HG03108 (cell line): ENCODE measurements around the gene SOX30.
"Not testable (repeated sequence)": the region's sequence is repeated elsewhere in the genome, so short reads cannot be mapped to it uniquely, and the experiment has no call there.

Experiments
- ATAC-seq: cut with Tn5 transposase; IDR thresholded peaks from one replicate; pipeline ENCODE4 v1.9.1; 2021; ENCODE audit warnings: moderate library complexity; ENCODE audit not compliant: unreplicated experiment

Gene SOX30

DNA sequence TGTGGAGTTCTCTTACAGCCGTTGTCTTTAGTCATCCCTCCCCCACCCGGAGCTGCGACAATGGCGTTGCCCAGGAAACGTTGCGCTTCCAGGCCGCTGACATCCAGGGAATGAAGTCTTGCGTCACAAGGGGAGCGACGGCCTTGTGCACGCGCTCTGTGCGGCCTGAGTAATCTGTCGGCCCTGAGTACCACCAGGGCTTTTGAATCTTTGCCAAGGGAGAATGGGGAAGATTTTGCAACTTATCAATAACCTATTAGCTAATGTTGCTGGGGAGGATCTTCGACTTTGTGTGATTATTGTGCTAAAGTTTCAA, at the start of gene SOX30:
TSS of gene SOX30 (minus strand) at position 62 of the 316 bp plus-strand sequence. CDS start 360 bp downstream, outside the sequence.
- no peak for ATAC-seq

DNA sequence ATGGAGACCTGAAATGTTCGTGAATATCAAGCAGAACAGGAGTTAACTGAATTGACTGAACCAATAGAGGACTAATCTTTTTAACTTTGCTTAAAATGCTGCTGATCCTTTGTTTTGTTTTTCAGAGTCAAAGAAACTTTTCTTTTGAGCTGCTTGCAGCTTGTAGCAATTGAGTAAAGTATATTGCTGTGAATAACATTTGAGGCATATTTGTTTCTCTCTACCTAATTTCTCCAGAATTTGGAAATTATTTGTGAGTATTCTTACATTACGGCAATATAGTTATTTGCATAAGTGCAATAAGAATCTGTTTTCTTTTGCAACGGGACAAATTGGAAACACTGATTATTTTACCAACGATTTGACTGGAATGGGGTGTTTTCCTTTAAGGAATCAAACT, 46.4 kb upstream of the SOX30 start:
- not testable (repeated sequence) for ATAC-seq

DNA sequence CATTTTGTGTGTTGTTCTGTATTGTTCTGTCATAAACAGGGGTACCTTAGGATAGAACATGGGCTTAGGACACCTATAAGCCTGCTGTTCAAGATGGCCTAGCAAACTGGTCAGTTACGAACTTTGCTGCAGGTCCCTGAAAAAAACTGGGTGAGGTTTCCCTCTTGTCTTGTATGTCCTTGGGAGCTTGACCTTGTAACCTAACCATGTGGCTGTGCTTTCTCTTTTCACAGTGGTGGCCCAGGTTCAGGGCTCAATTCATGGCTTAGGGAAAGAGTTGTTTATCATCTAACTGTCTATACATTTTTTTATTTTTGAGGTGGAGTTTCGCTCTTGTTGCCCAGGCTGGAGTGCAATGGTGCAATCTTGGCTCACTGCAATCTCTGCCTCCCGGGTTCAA, 43.9 kb upstream of the SOX30 start:
- not testable (repeated sequence) for ATAC-seq

DNA sequence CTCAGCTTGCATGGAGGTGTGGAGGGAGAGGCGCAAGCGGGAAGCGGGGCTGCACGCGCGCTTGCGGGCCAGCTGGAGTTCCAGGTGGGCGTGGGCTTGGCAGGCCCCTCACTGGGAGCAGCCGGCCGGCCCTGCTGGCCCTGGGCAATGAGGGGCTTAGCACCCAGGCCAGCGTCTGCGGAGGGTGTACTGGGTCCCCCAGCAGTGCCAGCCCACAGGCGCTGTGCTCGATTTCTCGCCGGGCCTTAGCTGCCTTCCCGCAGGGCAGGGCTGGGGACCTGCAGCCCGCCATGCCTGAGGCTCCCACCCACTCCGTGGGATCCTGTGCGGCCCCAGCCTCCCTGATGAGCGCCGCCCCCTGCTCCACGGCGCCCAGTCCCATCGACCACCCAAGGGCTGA, 41.6 kb upstream of the SOX30 start:
- not testable (repeated sequence) for ATAC-seq

DNA sequence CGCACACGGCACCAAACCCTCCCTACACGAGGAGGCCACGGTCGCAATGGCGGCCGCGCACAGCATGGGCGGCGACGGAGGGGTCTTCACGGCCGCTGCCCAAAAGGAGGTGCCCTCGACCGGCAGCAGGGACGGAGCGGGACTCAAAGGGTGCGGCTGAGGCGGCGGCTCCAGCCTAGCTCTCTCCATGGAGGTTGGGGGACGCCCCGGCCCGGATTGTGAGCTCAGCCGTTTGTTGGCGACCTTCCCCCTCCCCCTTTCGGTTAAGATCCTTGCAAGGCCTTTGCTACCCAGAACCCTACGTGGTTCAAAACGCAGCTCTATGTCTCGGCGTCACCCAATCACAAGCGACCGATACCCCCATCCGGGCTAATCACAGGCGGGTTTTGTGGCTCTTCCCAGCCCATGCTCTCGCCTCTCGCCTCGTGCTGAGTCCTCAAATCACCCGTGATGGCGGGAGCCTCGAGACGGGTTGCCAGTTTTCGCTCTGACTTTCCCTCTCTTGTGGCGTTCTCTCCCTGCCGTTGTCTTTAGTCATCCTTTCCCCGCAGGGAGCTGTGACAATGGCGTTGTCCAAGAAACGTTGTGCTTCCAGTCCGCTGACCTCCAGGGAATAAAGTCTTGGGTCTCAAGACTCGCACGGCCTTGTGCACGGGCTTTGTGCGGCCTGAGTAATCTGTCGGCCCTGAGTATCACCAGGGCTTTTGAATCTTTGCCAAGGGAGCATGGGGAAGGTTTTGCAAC, 38.6 kb upstream of the SOX30 start:
- ATAC-seq: no peak

DNA sequence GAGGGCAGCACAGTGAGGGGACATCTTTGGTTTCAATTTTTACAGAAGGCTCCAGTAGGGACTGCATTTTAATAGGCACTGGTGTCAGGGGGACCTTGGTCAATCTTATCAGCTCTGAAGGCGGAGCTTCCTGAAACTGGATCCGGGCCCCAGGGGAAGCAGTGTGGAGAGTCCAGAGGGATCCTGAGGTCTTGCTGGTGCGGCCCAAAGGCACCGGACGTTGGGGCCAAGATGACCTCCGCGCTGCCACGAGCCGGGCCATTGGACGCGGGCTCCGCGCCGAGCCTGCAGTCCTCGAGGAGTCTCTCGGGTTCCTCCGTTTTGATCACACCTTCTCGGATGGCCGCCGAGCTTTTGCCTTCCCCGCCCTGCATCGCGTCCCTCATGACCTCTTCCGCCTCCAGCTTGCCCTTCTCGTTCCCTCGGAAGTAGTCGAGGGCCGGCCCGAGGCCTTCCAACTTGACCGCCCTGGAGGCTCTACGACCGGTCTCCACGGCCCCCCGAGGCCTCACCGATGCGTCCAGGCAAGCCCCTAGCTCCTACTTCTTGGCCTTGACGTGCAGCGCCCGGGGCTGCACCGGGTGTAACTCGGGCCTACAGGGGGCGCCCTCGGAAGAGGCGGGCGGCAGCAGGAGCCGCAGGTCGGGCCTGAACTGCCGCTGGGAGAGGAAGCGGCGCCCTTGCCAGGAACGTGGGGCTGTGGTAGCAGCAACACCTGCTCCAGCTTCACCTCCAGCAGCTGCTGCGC, 37.9 kb upstream of the SOX30 start:
- ATAC-seq: no peak

DNA sequence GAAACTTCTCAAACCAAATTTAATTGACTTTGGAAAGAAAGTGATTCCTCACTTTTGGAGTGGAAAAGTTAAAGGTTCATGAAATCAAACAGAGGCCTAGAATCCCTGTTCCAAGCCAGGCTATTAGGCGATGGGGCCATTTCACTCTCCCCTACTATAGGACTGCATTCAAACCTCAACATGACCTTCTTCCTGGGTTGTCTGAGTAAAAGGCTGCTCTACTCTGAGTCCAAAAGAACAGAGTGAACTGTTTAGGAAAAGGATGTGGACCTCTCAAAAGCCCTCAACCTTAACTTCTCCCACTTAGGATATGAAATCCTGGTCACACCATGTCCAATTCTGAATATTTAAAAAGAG, 34.9 kb upstream of the SOX30 start:
- no peak for ATAC-seq

DNA sequence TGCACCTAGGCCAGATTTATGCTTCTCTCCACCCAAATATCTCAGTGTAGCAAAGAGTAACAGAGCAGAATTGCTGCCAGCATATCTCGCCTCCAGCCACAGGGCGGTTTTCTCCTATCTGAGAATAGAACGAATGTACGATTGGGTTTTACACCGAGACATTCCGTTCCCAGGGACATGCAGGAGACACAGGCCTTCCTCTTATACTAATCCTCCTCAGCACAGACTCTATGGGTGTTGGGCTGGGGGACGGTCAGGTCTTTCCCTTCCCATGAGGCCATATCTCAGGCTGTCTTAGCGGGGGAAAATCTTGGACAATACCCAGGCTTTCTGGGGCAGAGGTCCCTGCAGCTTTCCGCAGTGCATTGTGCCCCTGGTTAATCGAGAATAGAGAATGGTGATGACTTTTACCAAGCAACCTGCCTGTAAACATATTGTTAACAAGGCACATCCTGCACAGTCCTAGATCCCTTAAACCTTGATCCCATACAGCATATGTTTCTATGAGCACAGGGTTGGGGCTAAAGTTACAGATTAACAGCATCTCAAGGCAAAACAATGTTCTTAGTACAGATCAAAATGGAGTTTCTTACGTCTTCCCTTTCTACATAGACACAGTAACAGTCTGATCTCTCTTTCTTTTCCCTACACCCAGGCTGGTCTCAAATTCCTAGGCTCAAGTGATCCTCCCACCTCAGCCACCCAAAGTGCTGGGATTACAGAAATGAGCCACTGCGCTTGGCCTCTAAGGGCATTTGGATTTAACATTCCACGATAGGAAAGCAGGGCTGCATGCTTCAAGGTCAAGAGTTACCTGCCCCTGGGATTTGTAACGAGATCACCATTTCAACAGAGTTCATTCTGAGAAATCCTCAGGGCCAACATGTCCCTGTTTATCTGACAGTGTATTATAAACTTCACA, 34.3 kb upstream of the SOX30 start:
- ATAC-seq: not testable (repeated sequence)

DNA sequence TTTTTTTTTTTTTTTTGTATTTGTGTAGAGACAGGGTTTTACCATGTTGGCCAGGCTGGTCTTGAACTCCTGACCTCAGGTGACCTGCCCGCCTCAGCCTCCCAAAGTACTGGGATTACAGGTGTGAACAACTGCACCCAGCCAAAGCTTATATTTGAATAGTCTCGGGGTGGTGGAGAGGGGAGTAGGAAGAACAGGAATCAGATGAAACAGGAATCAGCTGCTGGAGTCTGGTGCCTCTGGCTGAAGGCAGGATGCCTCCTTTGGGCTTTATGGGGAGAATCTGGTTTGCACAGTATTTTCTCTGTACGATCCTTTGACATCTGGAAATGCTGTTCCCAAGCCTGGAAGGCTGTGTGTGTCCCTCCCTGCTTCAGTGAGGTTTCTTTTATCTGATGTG, 30.0 kb upstream of the SOX30 start:
- ATAC-seq: no peak

DNA sequence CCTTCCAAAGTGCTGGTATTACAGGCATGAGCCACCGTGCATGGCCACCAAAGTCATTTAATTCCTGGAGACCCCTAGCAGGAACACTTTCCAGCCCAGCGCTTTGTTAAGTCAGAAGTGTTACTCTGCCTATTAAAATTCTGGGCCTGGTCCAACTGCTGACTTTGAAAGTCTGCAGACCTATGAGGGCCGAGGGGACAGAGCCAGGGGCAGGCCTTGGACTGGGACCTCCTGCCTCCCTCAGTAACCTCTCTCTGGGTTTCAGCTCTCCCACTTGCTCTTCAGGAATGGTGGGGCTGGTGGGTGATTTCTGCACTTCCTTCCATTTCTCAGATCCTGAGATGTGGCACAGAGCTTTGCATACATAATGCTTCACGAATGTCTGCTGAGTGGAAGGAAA, 28.8 kb upstream of the SOX30 start:
- no peak for ATAC-seq

DNA sequence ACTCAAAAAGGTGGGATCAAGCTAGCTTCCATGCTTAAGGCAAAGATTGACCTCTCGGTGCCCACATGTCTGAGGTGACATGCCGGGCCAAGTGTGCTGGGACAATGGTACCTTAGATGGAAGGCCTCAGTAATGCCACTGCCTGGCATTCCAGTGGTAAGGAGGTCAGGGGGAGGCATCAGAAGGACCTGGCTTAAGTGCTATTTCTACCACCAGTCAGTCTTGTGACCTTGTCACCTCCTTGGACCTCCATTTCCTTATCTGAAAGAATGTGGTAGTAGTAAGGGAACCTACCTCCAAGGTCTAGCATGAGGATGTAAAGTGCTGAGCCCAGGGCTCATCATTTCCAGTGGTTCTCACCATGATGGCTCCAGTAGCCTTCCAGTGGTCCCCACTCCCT, 28.0 kb upstream of the SOX30 start:
- ATAC-seq: no peak

DNA sequence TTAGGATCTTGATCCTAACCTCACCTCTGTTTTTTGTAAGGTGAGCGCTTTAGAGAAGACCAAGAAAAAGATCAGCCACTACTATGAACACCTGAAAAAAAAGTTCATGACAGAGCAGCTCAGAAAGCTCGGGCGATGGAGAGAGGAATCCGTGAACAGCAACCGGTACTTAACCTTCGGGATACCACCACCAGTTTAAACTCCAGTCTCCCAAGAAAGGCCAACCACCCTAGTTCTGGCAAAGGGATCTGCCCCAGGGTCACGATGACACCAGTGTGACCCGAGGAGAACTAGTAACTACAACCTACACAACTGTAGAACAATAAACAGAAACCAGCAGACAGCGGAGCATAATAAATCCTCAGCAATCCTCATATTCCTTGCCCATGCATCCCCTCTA, 27.6 kb upstream of the SOX30 start:
- no peak for ATAC-seq

DNA sequence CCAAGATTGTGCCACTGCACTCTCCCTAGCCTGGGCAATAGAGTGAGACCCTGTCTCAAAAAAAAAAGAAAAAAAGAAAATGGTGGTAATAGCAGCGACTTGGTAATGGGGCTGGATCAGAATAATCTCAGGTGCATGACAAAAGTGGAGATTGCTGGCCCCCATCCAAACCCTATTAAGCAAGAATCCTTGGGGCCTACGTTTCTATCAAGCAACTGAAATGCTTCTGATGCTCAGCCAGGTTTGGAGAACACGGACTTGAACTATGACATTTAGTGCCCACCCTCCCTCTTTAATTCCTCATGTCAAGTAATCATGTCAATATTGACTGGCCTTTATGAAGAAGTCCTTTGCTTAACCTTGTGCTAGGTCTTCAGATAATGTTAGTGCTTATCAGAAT, 25.7 kb upstream of the SOX30 start:
- ATAC-seq: no peak

DNA sequence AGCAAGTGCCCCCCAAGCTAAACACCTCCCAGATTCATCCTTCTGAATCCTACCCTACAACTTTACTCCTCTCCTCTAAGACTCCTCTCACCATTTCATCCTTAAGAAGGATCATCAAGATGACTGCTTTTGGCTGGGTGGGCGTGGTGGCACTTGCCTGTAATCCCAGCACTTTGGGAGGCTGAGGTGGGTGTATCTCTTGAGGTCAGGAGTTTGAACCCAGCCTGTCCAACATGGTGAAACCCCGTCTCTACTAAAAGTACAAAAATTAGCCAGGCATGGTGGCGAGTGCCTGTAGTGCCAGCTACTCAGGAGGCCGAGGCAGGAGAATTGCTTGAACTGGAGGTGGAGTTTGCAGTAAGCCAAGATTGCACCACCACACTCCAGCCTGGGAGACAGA, 22.1 kb upstream of the SOX30 start:
- ATAC-seq: not testable (repeated sequence)

DNA sequence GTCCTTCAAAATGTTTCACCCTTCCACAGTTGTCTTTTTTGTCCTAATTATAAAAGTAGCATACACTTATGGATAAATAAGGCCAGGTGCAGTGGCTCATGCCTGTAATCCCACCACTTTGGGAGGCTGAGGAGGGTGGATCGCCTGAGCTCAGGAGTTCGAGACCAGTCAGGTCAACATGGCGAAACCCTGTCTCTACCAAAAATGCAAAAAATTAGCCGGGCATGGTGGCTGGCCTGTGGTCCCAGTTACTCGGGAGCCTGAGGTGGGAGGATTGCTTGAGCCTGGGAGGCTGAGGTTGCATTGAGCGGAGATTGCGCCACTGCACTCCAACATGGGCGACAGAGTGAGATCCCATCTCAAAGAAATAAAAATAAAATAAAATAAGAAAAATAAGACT, 20.7 kb upstream of the SOX30 start:
- ATAC-seq: no peak

DNA sequence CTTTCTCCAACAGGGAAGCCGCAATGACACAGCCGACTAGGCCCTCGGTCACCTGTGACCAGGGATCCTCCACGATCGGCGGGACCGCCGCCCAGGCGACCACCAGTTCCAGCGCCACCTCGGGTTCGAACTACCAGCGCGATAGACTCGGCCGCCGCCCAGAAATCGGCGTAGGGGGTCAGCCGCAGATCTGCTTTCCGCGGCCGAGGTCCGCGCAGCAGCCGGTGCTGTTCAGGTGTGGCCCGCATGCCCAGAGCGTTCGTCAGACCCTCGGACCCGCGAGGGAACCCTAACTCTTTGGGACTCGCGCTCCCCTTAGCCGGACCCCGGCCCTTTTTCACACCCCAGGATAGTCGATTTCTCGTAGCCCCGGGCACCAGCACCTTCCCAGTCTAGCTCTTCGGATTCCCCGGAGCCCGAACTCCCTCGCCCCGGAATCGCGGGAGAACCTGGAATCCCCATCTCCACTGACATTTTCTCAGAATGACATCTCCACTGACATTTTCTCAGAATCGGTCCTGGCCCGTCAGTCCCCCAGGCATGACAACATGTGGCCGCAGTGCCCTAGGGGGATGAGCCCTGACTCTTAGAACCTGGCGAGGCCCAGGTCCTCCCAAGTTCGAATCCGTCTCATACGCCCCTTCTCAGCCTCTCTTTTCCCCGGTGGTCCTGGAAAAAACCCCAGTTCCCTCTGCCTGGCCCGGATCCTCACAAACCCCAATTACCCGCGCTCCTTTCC, 19.5 kb upstream of the SOX30 start:
- no peak for ATAC-seq

DNA sequence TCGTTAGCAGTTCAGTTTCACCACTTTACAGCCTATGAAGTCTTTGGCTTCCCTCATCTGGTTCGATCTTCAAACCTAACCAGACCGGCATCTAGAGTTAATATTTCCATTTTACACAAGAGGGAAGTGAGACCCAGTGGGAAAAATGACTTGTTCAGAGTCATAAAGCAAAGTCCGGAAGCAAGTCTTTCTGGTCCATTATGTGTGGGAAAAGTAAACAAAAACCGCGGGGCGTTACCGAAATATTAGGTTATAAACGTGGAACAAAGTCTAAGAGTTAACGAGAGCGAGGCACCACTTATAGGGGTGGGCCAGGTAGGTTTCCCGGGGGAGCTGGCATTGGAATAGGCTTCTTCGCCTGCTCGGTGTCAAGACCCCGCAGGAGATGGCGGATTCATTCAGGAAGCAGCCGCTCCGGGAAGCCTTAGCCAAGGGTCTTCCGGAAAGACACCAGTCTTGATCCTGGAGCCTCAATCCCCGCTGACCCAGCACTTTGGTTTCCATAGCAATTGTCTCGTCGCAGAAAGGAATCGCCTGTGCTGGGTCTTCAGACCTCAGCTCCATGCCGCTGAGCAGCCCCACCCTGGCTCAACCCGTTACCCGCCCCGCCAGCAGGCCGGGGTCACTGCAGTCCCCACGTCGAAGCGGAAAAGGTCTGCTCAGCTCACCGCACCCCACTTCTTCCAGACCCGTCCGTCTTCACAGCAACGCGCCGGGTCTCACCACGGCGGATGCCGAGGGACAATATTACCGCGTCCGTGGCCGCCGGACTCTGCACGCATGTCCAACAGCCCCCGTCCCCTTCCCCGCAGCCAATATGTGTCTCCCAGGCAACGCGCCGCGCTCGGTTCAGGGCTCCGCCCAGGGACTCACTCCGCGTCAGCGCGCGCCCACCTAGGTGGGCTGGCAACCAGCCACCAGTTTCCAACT, 18.7 kb upstream of the SOX30 start, which contains the start of gene C5orf52:
TSS of gene C5orf52 (plus strand) at position 872 of the 930 bp plus-strand sequence. CDS start 82 bp downstream, outside the sequence.
- no peak for ATAC-seq

DNA sequence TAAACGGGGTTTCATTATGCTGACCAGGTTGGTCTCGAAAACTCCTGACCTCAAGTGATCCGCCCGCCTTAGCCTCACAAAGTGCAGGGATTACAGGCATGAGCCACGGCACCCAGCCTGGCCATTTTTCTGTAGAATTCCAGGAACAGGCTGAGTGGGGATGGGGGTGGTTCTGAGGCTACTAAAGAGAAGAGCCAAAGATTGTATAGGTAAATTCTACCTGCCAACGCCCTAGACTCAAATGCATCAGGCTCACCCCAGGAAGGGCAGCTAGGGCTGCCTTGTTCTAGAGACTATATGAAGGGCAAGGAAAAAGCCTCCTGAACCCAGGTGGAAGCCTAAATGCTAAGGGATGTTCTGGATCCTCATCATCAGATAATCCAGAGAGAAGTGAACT, 17.5 kb upstream of the SOX30 start:
- no peak for ATAC-seq

DNA sequence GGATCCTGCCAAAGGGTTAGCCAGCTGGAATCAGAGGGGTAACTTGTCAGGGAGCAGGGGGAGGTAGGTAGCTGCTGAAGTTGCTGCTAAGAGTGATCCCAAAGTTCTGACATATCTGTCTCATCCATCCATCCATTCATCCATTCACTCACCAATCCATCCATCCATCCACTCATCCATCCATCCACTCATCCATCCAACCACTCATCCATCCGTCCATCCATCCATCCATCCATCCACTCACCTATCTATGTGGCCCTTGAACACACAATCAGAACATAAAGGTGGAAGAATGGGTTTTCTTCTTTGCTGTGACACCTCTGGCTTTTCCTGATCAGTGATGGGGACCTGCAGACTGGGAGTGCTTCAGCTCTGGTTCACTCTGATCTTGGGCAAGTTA, 16.1 kb upstream of the SOX30 start:
- ATAC-seq: no peak
